CD4-positive, alpha-beta T cell treated with Interleukin-4 for 1 hour (primary cell): ENCODE measurements around the gene GPR27.

ENCODE experiments used
- DNase-seq, 2 donors: peaks; one replicate each; pipeline ENCODE4 v3.0.0-alpha.2; 2020 to 2022

The GPR27 gene

GRCh38 chr3:71786551-71786950, 32.9 kb downstream of the GPR27 start:
- no peak for DNase-seq

- no peak for DNase-seq
Observed at GRCh38 chr3:71787851-71788405, 34.3 kb downstream of the GPR27 start.

DNA sequence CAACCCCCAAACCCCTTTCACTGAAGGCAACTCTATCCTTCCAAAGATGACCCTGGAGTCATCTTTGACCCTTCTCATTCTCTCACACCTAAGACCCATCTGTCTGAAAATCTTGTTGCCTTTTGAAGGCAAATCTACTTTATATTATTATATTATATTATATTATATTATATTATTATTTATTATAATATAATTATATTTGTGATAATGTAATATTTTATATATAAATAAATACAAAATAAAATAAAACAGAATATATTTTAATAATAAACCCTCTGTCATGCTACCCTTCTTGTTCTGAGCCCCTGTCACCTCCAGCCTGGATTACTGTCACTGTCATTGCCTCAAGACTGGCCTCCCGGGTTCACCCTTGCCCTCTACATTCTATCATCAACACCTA, 36.3 kb downstream of the GPR27 start:
- DNase-seq = no peak

DNA sequence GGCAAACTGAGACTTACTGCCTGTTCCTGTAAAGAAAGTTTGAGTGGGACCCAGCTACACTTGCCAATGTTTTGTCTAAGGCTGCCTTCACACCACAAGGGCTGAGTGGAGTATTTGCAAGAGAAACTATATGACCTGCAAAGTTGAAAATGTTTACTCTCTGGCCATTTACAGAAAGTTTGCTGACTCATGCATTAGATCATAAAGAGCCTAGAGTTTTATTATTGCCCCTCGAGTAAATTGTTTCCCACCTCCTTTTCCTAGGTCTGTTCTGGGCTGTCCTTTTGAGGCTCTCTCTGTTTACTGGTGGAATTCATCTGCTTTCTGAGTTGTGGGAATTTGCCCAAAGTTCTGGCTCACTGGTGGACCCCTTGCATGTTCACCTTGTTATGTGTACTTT, 38.0 kb downstream of the GPR27 start:
- no peak for DNase-seq

- no peak for DNase-seq
Observed at GRCh38 chr3:71796290-71796689, 42.6 kb downstream of the GPR27 start.

GRCh38 chr3:71797455-71797854, 43.8 kb downstream of the GPR27 start:
- DNase-seq = no peak

DNA sequence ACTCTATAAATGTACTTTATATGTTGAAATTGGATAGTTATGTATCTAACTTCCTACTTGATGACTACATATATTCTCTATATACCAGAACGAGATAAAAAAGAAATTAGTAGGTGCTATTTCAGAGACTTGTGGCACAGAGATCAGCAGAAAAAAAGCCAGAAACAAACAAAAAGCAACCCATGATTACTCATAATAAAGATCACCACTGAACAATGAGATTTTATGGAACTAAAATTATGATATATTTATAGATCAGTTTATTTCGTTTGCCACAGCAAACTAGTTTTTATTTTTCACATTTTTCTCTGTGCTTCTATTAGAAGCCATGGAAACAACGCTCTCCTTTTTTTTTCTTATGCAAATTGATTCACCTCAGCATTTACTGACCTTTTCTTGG, 46.4 kb downstream of the GPR27 start:
- no peak for DNase-seq

DNA sequence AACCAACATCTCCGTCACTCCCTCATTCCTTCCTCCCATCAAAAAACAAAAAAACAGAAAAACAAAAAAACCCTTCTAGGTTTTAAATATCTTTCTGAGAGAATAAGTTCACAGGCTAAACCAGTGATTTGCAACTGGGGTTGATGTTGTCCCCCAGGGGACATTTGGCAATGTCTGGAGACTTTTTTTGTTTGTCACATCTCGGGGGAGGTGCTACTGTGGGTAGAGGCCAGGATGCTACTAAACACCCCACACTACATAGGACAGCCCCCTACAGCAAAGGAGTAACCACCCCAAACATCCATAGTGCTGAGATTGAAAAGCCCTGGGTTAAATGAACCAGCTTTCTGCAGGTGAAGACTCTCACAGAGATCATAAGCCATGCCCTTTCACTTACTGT, 48.3 kb downstream of the GPR27 start:
- no peak for DNase-seq

DNA sequence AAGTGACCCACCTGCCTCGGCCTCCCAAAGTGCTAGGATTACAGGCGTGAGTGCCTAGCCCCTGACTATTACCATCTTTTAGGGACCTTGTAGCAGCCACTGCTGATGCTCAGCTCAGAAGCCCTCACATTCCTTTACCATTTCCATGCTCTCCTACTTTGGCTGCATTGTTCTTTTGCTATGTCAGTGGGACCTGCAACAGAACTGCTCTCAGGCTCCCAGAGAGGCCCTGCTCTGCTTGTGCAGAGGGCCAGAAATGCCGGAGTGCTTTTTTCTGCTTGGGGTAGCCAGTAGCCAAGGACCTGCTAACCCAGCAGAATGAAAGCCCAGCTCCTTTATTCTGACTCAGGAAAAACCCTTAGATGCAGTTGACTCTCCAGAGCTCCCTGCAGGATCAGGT, 49.6 kb downstream of the GPR27 start:
- no peak for DNase-seq

- DNase-seq = peak in 1 of 2 donors; percentile 29
Observed at GRCh38 chr3:71805199-71805598, 51.5 kb downstream of the GPR27 start.

DNA sequence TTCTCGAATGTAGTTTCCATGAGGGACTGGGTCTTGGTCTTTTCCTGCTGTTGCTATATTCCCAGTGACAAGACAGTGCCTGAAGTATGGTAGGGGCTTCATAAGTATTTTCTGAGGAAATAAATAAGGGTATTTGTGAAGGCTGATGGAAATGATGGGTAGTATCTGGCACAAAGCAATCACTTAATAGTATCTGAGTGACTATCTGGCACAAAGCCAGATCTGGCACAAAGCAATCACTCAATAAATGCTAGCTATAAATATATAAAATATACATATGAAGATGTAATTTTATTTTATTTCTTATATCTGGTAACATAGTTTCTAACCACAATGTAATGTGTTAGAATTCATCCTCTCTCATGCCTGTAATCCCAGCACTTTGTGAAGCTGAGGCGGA, 52.0 kb downstream of the GPR27 start:
- no peak for DNase-seq
